Esophagus muscularis mucosa (tissue), 4 donors: ENCODE measurements around the gene GCN1. TPM values are rescaled to one million over a fixed set of nuclear protein-coding genes. Genes with fewer than 3 reads are reported as not detected.

Source experiments
- DNase-seq: peaks from one replicate; pipeline ENCODE4 v3.0.0-alpha.2; 2017; ENCODE audit errors: extremely low spot score
- H3K27ac ChIP-seq, 4 donors: fragments of 200-600 bp; sonication (generic); replicated peaks in 1 of 4; 1 replicate in 3 of 4; 2 replicates in 1 of 4; pipeline ENCODE4 v1.5.1; 2016 to 2019; ENCODE audit warnings: mild to moderate bottlenecking in 1 of 4
- H3K27me3 ChIP-seq, 4 donors: fragments of 200-600 bp; sonication (generic); one replicate each; pipeline versions ENCODE4 v1.5.1 to v1.6.0; 2016 to 2019
- H3K36me3 ChIP-seq, 4 donors: fragments of 200-600 bp; sonication (generic); one replicate each; pipeline ENCODE4 v1.5.1; 2016 to 2019
- H3K4me1 ChIP-seq, 4 donors: fragments of 200-600 bp; sonication (generic); one replicate each; pipeline ENCODE4 v1.5.1; 2016 to 2019
- H3K4me3 ChIP-seq, 4 donors: fragments of 200-600 bp; sonication (generic); 1 replicate in 2 of 4; 2 replicates in 2 of 4; pipeline ENCODE4 v1.5.1; 2016 to 2019; ENCODE audit warnings: mild to moderate bottlenecking in 4 of 4, moderate library complexity in 1 of 4
- H3K9me3 ChIP-seq, 4 donors: fragments of 200-600 bp; sonication (generic); 1 replicate in 3 of 4; 2 replicates in 1 of 4; pipeline ENCODE4 v1.5.1; 2016 to 2019
- CTCF ChIP-seq, 3 experiments: fragments of 200-600 bp in 2 of 3; fragments of 450-650 bp in 1 of 3; sonication (generic) in 2 of 3; IDR thresholded peaks; one replicate each; pipeline ENCODE4 v1.5.1; 2017 to 2019; ENCODE audit warnings: antibody characterized with exemption in 3 of 3, mild to moderate bottlenecking in 2 of 3, moderate library complexity in 1 of 3
- EP300 ChIP-seq: sonication (generic); formaldehyde crosslinking; IDR thresholded peaks from one replicate; pipeline ENCODE4 v1.6.1; 2017; ENCODE audit warnings: antibody characterized with exemption
- POLR2A ChIP-seq: fragments of 450-650 bp; IDR thresholded peaks from one replicate; pipeline ENCODE4 v1.6.1; 2017; ENCODE audit warnings: antibody characterized with exemption, moderate library complexity, mild to moderate bottlenecking, low read depth
- POLR2AphosphoS5 ChIP-seq, 2 donors: sonication (generic); formaldehyde crosslinking; IDR thresholded peaks; one replicate each; pipeline ENCODE4 v1.6.1; 2017; ENCODE audit warnings: antibody characterized with exemption in 2 of 2
- WGBS: methylation state at CpG from one replicate; pipeline ENCODE4 v1.1.5; 2018; 5-methylcytosine and 5-hydroxymethylcytosine counted together
- intact Hi-C: fragments of 100-400 bp; cut with DNase I; formaldehyde crosslinking; loops from one replicate; pipeline ENCODE4 v1.15.1; 2023
- total RNA-seq, 4 donors: library from RNA; depleted of rRNA; stranded (reverse); fragments of >200 nt; gene quantifications; one replicate each; pipeline versions ENCODE4 v1.1.0 to v1.2.1, GENCODE V29; 2016

GCN1 gene
- total RNA-seq, 4 donors from 2014 or later: 38.6 to 94.6 (median 49.3) TPM

DNA sequence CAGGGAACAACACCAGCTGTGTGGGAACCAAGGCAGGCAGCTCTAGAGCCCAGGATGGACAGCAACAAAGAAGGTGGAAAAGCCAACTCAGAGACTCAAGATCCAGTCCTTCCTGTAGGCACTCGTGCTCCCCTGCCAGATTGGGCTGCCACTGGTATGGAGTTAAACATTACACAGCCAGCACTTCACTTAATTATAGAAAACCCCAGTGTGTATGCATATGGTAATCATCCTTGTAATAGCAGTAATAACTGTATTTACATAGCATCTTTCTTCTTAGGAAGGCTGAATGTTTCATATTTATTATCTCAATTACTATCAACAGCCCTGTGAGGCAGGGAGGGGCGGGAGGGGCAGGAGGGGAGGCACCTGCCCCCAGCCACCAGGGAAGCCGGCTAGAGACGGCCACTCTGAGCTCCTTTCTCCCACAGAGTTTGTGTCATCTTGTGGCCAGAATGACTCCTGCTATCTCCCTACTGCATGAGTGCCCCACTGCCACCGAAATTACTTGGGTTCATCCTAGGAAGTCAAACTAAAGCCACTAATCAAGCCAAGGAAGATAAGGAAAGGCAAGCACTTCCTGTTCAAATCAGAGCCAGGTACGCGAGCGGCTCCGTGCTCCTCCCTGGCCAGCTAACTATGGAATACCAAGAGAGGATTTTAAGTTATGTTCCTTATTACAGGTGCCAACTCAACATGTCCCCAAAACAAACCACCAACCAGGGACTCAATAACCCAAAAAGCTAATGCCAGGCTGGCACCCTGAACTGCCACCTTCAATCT is 62.3 kb downstream of the GCN1 start:
- H3K27me3 ChIP-seq: no peaks in the 10 kb centered on the region
- no peak overlapping the region for H3K4me3 ChIP-seq
- peaks cover 93 to 100% (median 100%) of the 10 kb centered on the region in 4 donors for H3K36me3 ChIP-seq
- no peak for DNase-seq
- TF ChIP-seq POLR2A (no peak), EP300 (no peak), CTCF (IDR thresholded peaks at IDR 0.05) (no peak), POLR2AphosphoS5 (IDR thresholded peaks at IDR 0.05) (no peak)
- H3K27ac ChIP-seq: no peak overlapping the region
- H3K4me1 ChIP-seq: peaks cover 2 to 4% (median 3%) of the 10 kb centered on the region in 4 donors
- intact Hi-C loops: no loop called here
- 89% methylated on average over 9 of the region's 9 CpGs for WGBS
- no peaks in the 10 kb centered on the region for H3K9me3 ChIP-seq

- TF ChIP-seq POLR2AphosphoS5 (IDR thresholded peaks at IDR 0.05) (no peak), CTCF (IDR thresholded peaks at IDR 0.05) (no peak), POLR2A (no peak), EP300 (no peak)
- Histone ChIP-seq H3K4me3 (no peak overlapping the region), H3K9me3 (no peaks in the 10 kb centered on the region), H3K27me3 (no peaks in the 10 kb centered on the region), H3K27ac (no peak overlapping the region), H3K4me1 (peaks cover 9 to 14% (median 13%) of the 10 kb centered on the region in 4 donors), H3K36me3 (peaks cover 82 to 100% (median 96%) of the 10 kb centered on the region in 4 donors)
- WGBS: 100% methylated on average over 2 of the region's 15 CpGs
- intact Hi-C loops: no loop called here
- no peak for DNase-seq
Measured at GRCh38 chr12:120131116-120131515, 63.4 kb downstream of the GCN1 start.

GRCh38 chr12:120130011-120130410 is 64.5 kb downstream of the GCN1 start:
- intact Hi-C loops: no loop called here
- Histone ChIP-seq H3K36me3 (peaks cover 71 to 96% (median 89%) of the 10 kb centered on the region in 4 donors), H3K27ac (no peak overlapping the region), H3K4me1 (peaks cover 10 to 18% (median 16%) of the 10 kb centered on the region in 4 donors), H3K27me3 (no peaks in the 10 kb centered on the region), H3K9me3 (no peaks in the 10 kb centered on the region), H3K4me3 (no peak overlapping the region)
- no peak for DNase-seq
- TF ChIP-seq CTCF (IDR thresholded peaks at IDR 0.05) (no peak), POLR2AphosphoS5 (IDR thresholded peaks at IDR 0.05) (no peak), POLR2A (no peak), EP300 (no peak)
- 95% methylated on average over 4 of the region's 6 CpGs for WGBS

DNA sequence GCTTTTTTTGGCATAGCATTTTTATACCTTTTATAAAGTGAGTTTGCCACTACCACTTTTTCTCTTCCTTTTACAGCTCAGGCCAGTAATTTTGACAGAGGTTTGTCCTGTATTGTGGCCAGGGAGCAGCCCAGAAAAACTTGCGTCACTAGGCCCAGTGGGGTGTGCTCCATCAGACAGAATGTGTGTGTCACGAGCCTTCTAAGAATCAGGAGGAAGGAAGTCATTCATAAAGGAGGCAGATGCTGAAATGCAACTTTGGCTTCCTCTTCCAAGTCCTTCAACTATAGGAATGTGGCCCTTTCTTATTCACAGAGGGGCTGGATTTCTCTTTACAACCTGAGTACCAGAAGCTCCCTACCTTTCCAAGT is 67.9 kb downstream of the GCN1 start:
- peak overlapping the region in 3 of 4 donors; percentile 34 to 55 (median 53) for H3K27ac ChIP-seq
- H3K27me3 ChIP-seq: no peaks in the 10 kb centered on the region
- H3K9me3 ChIP-seq: no peaks in the 10 kb centered on the region

DNA sequence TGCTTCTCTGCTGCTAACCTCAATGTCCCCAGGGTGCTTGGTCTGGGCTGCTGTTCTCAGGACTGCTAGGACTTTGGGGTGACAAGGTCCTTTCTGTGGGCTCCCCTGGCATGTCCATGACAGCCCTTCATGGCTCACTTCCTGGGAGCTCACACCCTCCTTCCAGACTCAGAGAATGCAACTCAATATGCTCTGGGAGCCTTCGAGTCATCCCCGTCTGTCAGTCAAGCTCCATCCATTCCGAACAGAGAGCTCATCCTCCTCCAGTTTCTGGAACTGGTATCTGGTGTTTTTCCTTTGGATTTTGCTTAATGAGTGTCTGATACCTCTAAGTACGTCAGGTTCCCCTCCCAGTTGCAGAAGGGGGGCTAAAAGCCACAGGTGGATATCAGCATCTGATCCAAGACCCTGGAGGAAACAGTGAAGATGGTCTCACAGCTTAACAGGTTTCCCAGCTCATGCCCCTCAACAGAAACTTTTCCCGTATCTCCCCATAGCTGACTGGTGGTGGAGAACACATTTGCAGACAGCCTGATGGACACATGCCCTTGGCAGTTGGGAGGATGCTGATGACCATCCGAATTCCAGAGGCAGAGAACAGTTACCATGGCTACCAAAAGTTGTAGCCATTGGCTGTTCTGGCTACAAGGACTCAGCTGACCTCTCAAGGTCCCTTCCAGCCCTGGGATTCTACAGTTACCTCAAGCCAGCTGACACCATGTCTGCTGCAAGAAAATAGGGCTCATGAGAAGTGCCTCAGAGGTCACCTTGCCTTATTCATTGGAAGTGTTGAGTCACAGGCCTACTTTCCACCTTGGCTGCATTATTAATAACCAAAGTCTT is 68.5 kb downstream of the GCN1 start:
- TF ChIP-seq EP300: no peak
- TF ChIP-seq POLR2AphosphoS5 (IDR thresholded peaks at IDR 0.05): no peak
- TF ChIP-seq CTCF (IDR thresholded peaks at IDR 0.05): no peak
- no peak for TF ChIP-seq POLR2A

More for the DNA sequence above, 67.9 kb downstream of the GCN1 start:
- Histone ChIP-seq H3K36me3 (peaks cover 44 to 62% (median 55%) of the 10 kb centered on the region in 4 donors), H3K4me1 (peaks cover 10 to 18% (median 16%) of the 10 kb centered on the region in 4 donors), H3K4me3 (no peak overlapping the region)
- intact Hi-C loops: no loop called here
- 80% methylated on average over 2 of the region's 2 CpGs for WGBS
- TF ChIP-seq POLR2A: no peak
- TF ChIP-seq POLR2AphosphoS5 (IDR thresholded peaks at IDR 0.05): peak; percentile 5 to 51
- no peak for DNase-seq

More for the DNA sequence above, 68.5 kb downstream of the GCN1 start:
- Histone ChIP-seq H3K4me3 (no peak overlapping the region), H3K27me3 (no peaks in the 10 kb centered on the region), H3K4me1 (peaks cover 10 to 19% (median 17%) of the 10 kb centered on the region in 4 donors), H3K27ac (peak overlapping the region; percentile 31 to 55 (median 44)), H3K36me3 (peaks cover 38 to 56% (median 49%) of the 10 kb centered on the region in 4 donors), H3K9me3 (no peaks in the 10 kb centered on the region)
- DNase-seq: no peak
- intact Hi-C loops: no loop called here
- WGBS: 88% methylated on average over 5 of the region's 6 CpGs
